Hepatocyte (in vitro differentiated cells): ENCODE results near the gene UNKL. TPM values are rescaled to one million over a fixed set of nuclear protein-coding genes. Genes with fewer than 3 reads are reported as not detected.

Experiments
- DNase-seq: peaks from one replicate; pipeline ENCODE4 v3.0.0-alpha.2; 2016; ENCODE audit warnings: low spot score
- H2AFZ ChIP-seq: fragments of 200-600 bp; sonication (generic); 2 replicates; pipeline ENCODE4 v1.6.0; 2016; ENCODE audit warnings: antibody characterized with exemption, mild to moderate bottlenecking
- H3K27ac ChIP-seq: fragments of 200-600 bp; sonication (generic); 2 replicates; pipeline ENCODE4 v1.5.1; 2016; ENCODE audit warnings: mild to moderate bottlenecking
- H3K27me3 ChIP-seq: fragments of 200-600 bp; sonication (generic); 2 replicates; pipeline ENCODE4 v1.6.1; 2016
- H3K36me3 ChIP-seq: fragments of 200-600 bp; sonication (generic); replicated peaks from 2 replicates; pipeline ENCODE4 v1.5.1; 2016; ENCODE audit warnings: low read depth; ENCODE audit not compliant: insufficient read depth
- H3K4me1 ChIP-seq: fragments of 200-600 bp; sonication (generic); 2 replicates; pipeline ENCODE4 v1.5.1; 2016; ENCODE audit warnings: mild to moderate bottlenecking, moderate library complexity; ENCODE audit not compliant: insufficient read depth
- H3K4me2 ChIP-seq: fragments of 200-600 bp; sonication (generic); 2 replicates; pipeline ENCODE4 v1.6.0; 2016
- H3K4me3 ChIP-seq: fragments of 200-600 bp; sonication (generic); 2 replicates; pipeline ENCODE4 v1.5.1; 2016; ENCODE audit warnings: mild to moderate bottlenecking
- H3K79me2 ChIP-seq: fragments of 200-600 bp; sonication (generic); 2 replicates; pipeline ENCODE4 v1.6.0; 2017; ENCODE audit warnings: mild to moderate bottlenecking
- H3K9me2 ChIP-seq: fragments of 200-600 bp; sonication (generic); replicated peaks from 2 replicates; pipeline ENCODE4 v1.6.0; 2017; ENCODE audit warnings: mild to moderate bottlenecking; ENCODE audit not compliant: insufficient read depth
- H3K9me3 ChIP-seq: fragments of 200-600 bp; sonication (generic); 2 replicates; pipeline ENCODE4 v1.5.1; 2016; ENCODE audit warnings: low read depth, mild to moderate bottlenecking
- H4K20me1 ChIP-seq: fragments of 200-600 bp; sonication (generic); 2 replicates; pipeline ENCODE4 v1.6.0; 2016; ENCODE audit warnings: mild to moderate bottlenecking; ENCODE audit not compliant: insufficient read depth, poor library complexity, severe bottlenecking
- EZH2 ChIP-seq: fragments of 200-600 bp; sonication (generic); IDR thresholded peaks from 2 replicates; pipeline ENCODE4 v1.6.1; 2016; ENCODE audit warnings: antibody characterized with exemption, mild to moderate bottlenecking, borderline replicate concordance
- EZH2phosphoT487 ChIP-seq: fragments of 200-600 bp; sonication (generic); IDR thresholded peaks from one replicate; pipeline ENCODE4 v1.6.1; 2018; ENCODE audit warnings: antibody characterized with exemption, mild to moderate bottlenecking, low read depth, moderate library complexity; ENCODE audit not compliant: unreplicated experiment, severe bottlenecking
- WGBS: methylation state at CpG from one replicate; pipeline ENCODE4 v1.1.6; 2016; ENCODE audit warnings: low lambda C conversion rate; ENCODE audit errors: missing lambda C conversion rate; 5-methylcytosine and 5-hydroxymethylcytosine counted together
- polyA plus RNA-seq: library from polyadenylated mRNA; unstranded; fragments of >200 nt; fragmentation: Nextera tagmentation; extraction: Ambion mirVana; gene quantifications from 2 replicates; pipeline ENCODE4 v1.2.1, GENCODE V29; 2016
- total RNA-seq: library from RNA; depleted of rRNA; stranded (reverse); fragments of >200 nt; gene quantifications from 2 replicates; pipeline ENCODE4 v1.2.3, GENCODE V29; 2014
- TF ChIP-seq, protein P1 (sequence below): fragments of 200-600 bp; sonication (generic); IDR thresholded peaks from 2 replicates; pipeline ENCODE4 v1.5.1; 2016; ENCODE audit warnings: antibody characterized with exemption, mild to moderate bottlenecking; ENCODE audit not compliant: poor library complexity

Gene UNKL
- total and polyA plus RNA-seq, 2 experiments from 2014 or later: 8.5 to 10.3 TPM

- no peaks in the 10 kb centered on the region for H3K36me3 ChIP-seq
- no peaks in the 10 kb centered on the region for H3K9me2 ChIP-seq
- no peaks in the 10 kb centered on the region for H3K27me3 ChIP-seq
- H3K27ac ChIP-seq: no peak overlapping the region
- H4K20me1 ChIP-seq: peaks cover 18% of the 10 kb centered on the region
- no peak overlapping the region for H2AFZ ChIP-seq
- H3K4me2 ChIP-seq: no peak overlapping the region
- H3K9me3 ChIP-seq: no peaks in the 10 kb centered on the region
- TF ChIP-seq EZH2: no peak
- no peak for TF ChIP-seq EZH2phosphoT487
- TF ChIP-seq, protein P1, sequence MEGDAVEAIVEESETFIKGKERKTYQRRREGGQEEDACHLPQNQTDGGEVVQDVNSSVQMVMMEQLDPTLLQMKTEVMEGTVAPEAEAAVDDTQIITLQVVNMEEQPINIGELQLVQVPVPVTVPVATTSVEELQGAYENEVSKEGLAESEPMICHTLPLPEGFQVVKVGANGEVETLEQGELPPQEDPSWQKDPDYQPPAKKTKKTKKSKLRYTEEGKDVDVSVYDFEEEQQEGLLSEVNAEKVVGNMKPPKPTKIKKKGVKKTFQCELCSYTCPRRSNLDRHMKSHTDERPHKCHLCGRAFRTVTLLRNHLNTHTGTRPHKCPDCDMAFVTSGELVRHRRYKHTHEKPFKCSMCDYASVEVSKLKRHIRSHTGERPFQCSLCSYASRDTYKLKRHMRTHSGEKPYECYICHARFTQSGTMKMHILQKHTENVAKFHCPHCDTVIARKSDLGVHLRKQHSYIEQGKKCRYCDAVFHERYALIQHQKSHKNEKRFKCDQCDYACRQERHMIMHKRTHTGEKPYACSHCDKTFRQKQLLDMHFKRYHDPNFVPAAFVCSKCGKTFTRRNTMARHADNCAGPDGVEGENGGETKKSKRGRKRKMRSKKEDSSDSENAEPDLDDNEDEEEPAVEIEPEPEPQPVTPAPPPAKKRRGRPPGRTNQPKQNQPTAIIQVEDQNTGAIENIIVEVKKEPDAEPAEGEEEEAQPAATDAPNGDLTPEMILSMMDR: no peak
- H3K79me2 ChIP-seq: peaks cover 70% of the 10 kb centered on the region
- WGBS: 90% methylated on average over 18 of the region's 19 CpGs
- H3K4me1 ChIP-seq: no peaks in the 10 kb centered on the region
- no peak overlapping the region for H3K4me3 ChIP-seq
- DNase-seq: no peak
These were observed 56.5 kb downstream of the UNKL start for GRCh38 chr16:1357906-1358566.

DNA sequence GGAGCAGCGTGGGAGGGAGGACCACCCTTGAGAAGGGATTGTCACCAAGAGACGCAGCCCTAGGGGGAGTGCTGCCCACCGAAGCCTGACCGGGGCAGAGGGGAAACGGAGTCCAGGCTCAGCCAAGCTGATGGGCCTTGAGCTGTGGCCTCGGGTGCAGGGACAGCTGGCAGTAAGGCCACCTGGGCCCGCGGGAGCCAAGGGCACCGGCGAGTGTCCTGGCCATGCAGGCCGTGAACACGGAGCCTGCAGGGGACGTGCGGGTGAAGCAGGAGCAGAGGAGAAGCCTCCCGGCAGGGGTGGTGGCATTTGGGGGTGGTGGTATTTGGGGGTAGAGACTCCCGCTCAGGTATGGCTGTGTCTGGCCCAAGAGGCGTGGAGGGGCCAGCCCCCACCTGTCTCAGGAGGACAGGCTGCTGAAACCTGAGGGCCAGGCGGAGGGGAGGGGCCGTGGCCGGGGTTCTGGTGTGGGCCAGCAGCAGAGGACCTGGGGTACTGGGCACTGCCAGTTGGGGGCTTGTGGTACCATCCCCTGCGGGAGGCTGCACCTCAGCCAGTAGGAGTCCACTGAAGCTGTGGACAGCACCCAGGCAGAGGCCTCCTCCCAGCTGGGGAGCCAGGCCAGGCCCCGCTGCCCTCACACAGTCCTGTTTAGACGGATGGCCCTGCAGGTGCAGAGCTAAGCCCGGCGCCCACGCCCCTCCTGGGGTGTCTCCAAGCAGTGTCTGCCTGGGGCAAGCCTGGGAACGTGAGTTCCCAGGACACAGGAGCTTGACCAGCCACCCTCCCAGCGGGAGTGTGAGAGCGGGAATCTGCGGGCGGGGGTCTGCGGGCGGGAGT, 58.2 kb downstream of the UNKL start:
- Histone ChIP-seq H3K9me2 (no peaks in the 10 kb centered on the region), H3K27ac (no peak overlapping the region), H3K27me3 (no peaks in the 10 kb centered on the region), H3K4me2 (no peak overlapping the region), H4K20me1 (peaks cover 18% of the 10 kb centered on the region), H3K4me1 (peaks cover 3% of the 10 kb centered on the region), H3K36me3 (no peaks in the 10 kb centered on the region), H2AFZ (no peak overlapping the region), H3K9me3 (no peaks in the 10 kb centered on the region), H3K79me2 (peaks cover 82% of the 10 kb centered on the region), H3K4me3 (no peak overlapping the region)
- DNase-seq: no peak
- WGBS: 91% methylated on average over 26 of the region's 33 CpGs
- TF ChIP-seq, protein P1: no peak
- TF ChIP-seq EZH2 (no peak), EZH2phosphoT487 (no peak)

GRCh38 chr16:1355591-1355990, 58.9 kb downstream of the UNKL start:
- no peak overlapping the region for H3K4me3 ChIP-seq
- H3K4me2 ChIP-seq: no peak overlapping the region
- no peaks in the 10 kb centered on the region for H3K9me3 ChIP-seq
- peaks cover 18% of the 10 kb centered on the region for H4K20me1 ChIP-seq
- no peak for TF ChIP-seq EZH2
- TF ChIP-seq, protein P1: no peak
- no peak for TF ChIP-seq EZH2phosphoT487
- no peak for DNase-seq
- no peaks in the 10 kb centered on the region for H3K9me2 ChIP-seq
- WGBS: 90% methylated on average over 12 of the region's 15 CpGs
- H3K36me3 ChIP-seq: no peaks in the 10 kb centered on the region
- peaks cover 3% of the 10 kb centered on the region for H3K4me1 ChIP-seq
- H3K27me3 ChIP-seq: no peaks in the 10 kb centered on the region
- H3K79me2 ChIP-seq: peaks cover 84% of the 10 kb centered on the region
- no peak overlapping the region for H3K27ac ChIP-seq
- H2AFZ ChIP-seq: no peak overlapping the region
